ENCODE measurements around the gene HUNK.

HUNK gene

GRCh38 chr21:31898933-31899630, 26.3 kb downstream of the HUNK start:
- peak; percentile 23 for DNase-seq

- peak; percentile 47 for DNase-seq
Observed at GRCh38 chr21:31900121-31900895, 27.5 kb downstream of the HUNK start.

DNA sequence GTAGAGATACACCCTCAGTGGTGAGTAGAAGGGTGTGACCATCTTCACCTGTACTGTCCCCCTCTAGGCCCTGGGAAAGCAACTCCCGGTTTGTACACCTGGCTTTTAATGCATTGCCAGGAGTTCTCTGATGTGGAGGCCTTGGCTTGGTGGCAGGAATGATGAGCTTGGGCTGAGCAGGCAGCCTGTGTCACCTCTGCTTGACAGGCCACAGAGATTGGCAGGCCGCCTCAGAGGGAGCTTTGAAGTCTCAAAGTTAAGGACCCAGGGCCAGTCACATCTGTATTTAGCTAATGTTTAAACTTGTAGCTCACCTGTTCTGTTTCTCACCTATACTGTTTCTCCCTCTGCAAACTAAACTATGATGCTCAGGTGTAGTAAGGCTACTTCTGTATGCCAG, 28.5 kb downstream of the HUNK start:
- no peak for DNase-seq

- DNase-seq, result no peak
Observed at GRCh38 chr21:31902438-31902837, 29.6 kb downstream of the HUNK start.

DNA sequence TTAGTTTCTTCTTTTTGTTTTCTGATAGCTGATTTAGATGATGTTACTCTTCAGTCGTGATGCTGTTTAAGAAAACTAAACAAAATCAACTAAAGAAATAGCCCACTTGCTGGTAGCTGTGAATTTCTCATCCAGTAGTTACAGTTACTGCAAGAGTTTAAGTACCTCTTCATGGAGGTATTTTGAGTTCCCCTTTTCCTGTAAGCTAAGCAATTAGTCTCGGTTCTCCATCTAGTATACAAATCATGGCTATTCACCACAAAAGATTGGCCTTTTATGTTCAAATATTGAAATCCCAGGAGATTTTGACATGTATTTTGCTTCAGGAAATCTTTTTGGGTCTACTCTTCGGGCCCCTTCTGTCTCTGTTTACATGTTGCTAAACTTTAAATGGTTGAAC, 31.1 kb downstream of the HUNK start:
- no peak for DNase-seq

DNA sequence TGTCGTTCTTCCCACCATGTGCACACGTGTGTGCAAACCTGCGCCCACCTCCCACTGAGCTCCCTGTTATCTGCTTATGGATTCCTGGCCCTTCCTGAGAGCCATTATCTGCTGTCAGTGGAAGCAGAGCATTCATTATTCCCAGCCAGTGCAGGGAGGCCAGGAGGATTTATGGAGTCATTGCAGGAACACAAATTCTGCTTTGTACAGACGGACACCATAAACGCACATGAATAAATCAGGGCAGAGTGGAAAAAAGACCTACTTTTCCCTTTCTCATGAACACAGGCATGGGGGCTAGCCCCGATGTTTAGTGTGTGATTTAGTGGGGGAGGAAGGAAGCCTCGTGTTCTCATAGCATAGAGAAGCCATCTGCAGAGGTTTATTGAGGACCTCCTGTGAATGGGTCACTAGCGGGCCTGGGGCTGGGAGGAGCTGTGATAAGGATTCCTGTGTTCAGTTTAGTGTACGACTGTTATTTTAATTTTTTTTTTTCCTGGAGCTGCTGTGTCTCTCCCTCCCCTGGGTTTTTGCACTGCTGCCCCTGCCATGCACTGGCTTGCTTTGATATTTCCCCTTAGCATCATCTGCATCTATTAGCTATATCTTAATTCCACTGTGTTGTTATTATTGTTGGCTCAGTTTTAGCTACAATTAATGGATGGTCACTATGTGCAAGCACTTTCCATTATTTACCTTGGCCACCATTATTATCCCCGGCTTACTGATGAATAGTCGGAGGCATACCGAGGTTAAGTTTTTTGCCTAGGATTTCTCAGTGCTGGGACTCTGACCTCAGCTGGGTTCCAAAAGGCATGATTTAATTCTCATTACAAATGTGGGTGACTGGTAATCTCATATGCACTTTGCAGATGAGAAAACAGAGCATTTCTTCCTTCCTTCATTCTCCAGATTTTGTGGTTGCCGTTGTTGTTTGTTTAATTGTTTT, 33.0 kb downstream of the HUNK start:
- DNase-seq, result no peak

GRCh38 chr21:31908106-31909031, 35.5 kb downstream of the HUNK start:
- DNase-seq, result no peak

DNA sequence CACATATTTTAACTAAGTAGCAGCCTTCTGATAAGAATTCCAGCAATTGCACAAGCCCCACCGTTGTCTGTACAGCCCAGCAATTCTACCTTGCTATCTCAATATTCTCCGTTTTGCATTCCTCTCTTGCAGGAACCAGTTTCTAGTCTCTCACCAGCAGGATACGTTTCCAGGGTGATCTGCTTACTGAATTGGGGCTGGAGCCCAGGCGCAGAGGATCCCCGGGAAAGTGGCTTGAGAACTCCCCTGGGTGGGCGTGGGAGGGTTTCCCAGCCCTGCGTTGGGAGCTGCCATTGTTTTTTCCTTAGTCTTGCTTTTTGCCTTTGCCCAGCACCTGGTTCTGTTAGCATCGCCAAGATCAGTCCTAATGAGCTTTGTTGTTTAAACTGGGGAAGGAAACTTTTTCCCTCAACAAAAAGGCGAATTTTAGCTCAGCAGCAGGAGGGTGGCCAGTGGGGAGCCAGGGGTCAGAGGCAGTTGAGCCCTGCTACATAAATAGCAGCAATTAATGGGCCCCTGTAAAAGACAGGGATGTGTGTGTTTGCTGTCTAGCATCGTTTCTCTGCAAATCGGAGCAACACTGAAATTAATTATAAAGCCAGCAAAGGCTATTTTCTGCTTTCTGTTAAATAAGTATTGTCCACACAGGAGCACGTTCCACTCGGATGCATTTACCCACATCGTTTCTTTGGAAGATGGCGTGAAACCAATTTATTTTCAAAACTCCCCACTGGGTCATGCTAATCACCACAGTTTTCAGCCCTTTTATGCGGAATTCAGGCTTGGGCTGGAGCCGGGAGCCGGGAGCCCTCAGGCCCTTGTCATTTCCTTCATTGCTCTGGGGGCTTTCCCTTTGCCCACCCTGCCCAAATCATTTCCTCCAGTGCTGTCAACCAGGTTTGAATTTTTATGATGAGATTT, 36.6 kb downstream of the HUNK start:
- DNase-seq, result no peak

DNA sequence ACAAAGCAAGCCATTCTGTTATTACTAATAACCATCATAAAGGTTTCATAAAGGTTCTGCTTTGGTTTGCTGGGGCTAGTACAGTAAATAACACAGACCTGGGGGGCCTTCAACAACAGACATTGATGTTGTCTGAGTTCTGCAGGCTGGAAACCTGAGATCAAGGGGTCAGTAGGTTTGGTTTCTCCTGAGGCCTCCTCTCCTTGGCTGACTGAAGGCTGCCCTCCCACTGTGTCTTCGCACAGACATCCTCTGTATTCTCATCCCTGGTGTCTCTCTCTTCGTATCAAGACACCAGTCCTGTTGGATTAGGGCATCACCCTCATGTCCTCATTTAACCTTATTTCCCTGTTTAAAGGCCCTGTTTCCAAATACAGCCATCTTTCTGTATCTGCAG, 37.3 kb downstream of the HUNK start:
- DNase-seq, result no peak

- no peak for DNase-seq
Observed at GRCh38 chr21:31911138-31911907, 38.5 kb downstream of the HUNK start.

DNA sequence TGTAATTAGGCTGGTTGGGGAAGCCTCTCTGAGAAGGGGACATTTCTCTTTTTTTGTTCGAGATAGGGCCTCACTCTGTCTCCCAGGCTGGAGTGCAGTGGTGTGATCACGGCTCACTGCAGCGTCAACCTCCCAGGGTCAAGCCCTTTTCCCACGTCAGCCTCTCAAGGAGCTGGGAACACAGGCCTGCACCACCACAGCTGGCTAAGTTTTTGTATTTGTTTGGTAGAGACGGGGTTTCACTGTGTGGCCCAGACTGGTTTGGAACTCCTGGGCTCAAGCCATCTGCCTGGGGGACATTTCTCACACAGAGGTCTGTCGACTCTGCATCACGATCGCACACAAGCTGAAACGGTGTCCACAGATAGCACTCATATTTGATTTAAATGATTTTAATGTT, 39.7 kb downstream of the HUNK start:
- no peak for DNase-seq

DNA sequence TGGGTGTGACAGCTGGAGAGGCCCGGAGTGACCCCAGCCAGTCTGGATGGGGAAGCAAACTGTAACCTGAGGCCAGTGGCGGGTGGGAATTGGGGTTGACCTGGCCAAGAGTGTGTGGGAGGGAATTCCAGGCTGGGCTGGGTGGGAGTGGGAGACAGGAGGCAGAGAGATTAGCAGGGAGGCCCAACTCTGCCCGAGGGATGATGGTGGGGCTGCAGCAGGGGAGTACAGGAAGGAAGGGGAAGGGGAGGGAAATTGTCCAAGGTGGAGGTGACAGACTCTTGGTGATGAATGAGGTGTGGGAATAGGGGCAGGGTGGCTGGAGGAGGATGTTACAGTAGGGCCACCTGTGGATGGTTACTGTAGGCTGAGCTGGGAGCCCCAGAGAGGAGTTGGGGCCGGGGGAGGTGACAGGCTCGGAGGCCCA, 40.4 kb downstream of the HUNK start:
- DNase-seq, result peak; percentile 63

DNA sequence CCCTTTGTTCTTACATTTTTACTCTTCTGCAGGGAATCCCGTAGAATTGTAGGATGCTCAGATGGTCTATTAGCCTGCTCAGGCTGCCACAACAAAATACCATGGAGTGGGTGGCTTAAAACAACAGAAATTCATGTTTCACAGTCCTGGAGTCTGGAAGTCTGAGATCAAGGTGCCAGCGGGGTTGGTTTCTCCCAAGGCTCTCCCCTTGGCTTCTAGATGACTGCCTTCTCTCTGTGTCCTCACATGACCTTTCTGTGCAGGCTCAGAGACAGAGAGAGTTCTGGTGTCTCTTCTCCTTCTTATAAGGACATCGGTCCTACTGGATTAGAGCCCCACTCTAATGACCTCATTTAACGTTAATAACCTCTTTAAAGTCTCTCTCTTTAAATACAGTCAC, 41.7 kb downstream of the HUNK start:
- DNase-seq, result peak; percentile 89

GRCh38 chr21:31915566-31915965, 42.7 kb downstream of the HUNK start:
- peak; percentile 83 for DNase-seq

DNA sequence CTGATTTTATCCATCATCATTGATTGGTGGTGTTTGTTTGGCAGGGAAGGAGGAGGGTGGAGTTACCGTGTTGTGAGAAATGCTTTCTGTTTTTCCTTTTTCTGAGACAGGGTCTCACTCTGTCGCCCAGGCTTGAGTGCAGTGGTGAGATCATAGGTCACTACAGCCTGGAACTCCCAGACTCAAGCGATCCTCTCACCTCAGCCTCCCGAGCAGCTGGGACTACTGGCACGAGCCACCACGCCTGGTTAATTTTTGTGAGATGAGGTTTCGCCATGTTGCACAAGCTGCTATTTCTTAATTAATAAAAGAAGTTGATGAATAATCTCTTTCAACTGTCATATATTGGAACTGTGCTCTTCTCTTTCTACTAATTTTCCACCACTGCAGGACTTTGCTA, 44.3 kb downstream of the HUNK start:
- DNase-seq, result no peak

GRCh38 chr21:31918250-31918775, 45.5 kb downstream of the HUNK start:
- DNase-seq, result no peak

GRCh38 chr21:31920275-31920674, 47.5 kb downstream of the HUNK start:
- DNase-seq, result no peak

DNA sequence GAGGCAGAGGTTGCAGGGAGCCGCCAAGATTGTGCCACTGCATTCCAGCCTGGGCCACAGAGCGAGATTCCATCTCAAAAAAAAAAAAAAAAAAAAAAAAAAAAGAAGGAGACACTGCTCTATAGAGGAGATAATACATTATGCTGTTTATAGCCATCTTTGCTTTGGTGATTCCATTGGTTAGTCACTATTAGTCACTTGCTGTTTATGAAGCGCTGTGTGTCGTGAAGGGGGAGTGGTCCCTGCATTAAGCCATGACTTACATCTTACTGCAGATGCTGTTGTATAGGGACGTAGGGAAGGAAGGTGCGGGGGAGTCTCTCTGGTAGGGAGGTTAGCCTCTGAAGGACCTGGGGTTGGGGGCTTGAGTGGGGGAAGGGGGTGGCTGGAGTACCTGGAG, 48.3 kb downstream of the HUNK start:
- no peak for DNase-seq

GRCh38 chr21:31922881-31923280, 50.1 kb downstream of the HUNK start:
- DNase-seq, result peak; percentile 73

DNA sequence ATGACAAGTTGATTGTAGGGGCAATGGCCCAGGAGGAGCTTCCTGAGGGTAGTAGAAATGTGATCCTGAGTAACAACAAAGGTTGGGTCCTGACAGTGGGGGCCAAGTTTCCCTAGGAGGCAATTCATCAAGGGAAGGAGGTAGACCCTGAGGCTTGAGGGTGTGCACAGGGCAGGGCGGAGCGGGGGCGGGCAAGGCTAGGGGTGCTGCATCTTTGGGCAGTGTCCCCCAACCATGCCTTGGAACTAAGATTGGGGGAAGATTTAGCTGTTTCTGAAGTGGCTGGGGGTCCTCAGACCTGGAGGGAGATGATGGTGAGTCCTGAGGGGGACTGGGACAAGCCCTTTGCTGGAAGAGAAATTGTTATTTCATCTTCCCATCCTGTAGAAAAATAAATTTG, 50.9 kb downstream of the HUNK start:
- no peak for DNase-seq
